B cell (primary cell): Measurements from ENCODE around the gene ARHGAP15. TPM values are rescaled to one million over a fixed set of nuclear protein-coding genes. Genes with fewer than 3 reads are reported as not detected.

Source experiments
- ATAC-seq: fragments of 200-7000 bp; cut with Tn5 transposase; one replicate; pipeline ENCODE4 v1.10.0; 2021; ENCODE audit warnings: low read depth, mild to moderate bottlenecking, moderate number of reproducible peaks, moderate library complexity
- CTCF ChIA-PET: fragments of 350-600 bp; sonication (Branson Sonifier 250); formaldehyde crosslinking; loops from one replicate; lab custom pipeline; 2021; ENCODE audit warnings: antibody characterized with exemption, inconsistent platforms; lab: Charles Lee
- POLR2A ChIA-PET: fragments of 350-600 bp; sonication (Branson Sonifier 250); formaldehyde crosslinking; loops from one replicate; lab custom pipeline; 2021; ENCODE audit warnings: antibody characterized with exemption; lab: Charles Lee
- DNase-seq: peaks from one replicate; pipeline ENCODE4 v3.0.0; 2013
- H2AFZ ChIP-seq: 2 replicates; pipeline ENCODE4 v1.6.1; 2012; ENCODE audit warnings: mild to moderate bottlenecking, low read depth, low read length; ENCODE audit not compliant: insufficient read depth, poor library complexity, severe bottlenecking
- H3K27ac ChIP-seq, 2 donors: 1 replicate in 1 of 2; 2 replicates in 1 of 2; pipeline ENCODE4 v1.5.1; 2012 to 2013; ENCODE audit warnings: low read length in 2 of 2, mild to moderate bottlenecking in 2 of 2, moderate library complexity in 1 of 2
- H3K27me3 ChIP-seq, 4 experiments: fragments of 200-600 bp in 1 of 4; sonication (generic) in 1 of 4; replicated peaks in 1 of 4; 1 replicate in 2 of 4; 2 replicates in 2 of 4; pipeline versions ENCODE4 v1.6.1 to v1.7.0; 2013 to 2016; ENCODE audit warnings: low read length in 3 of 4, mild to moderate bottlenecking in 2 of 4, mixed read lengths in 1 of 4, moderate library complexity in 1 of 4; ENCODE audit not compliant: insufficient read depth in 4 of 4, control insufficient read depth in 3 of 4; ENCODE audit errors: control extremely low read depth in 1 of 4
- H3K36me3 ChIP-seq, 2 experiments: replicated peaks in 1 of 2; 1 replicate in 1 of 2; 2 replicates in 1 of 2; pipeline versions ENCODE4 v1.6.1 to v1.7.1; 2013; ENCODE audit warnings: low read length in 1 of 2; ENCODE audit not compliant: insufficient read depth in 2 of 2, control insufficient read depth in 1 of 2; ENCODE audit errors: control extremely low read depth in 1 of 2, extremely low read depth in 1 of 2
- H3K4me1 ChIP-seq, 2 donors: fragments of 200-600 bp in 1 of 2; sonication (generic) in 1 of 2; 1 replicate in 1 of 2; 2 replicates in 1 of 2; pipeline versions ENCODE4 v1.5.1 to v1.6.1; 2013 to 2017; ENCODE audit warnings: low read length in 2 of 2; ENCODE audit not compliant: control insufficient read depth in 2 of 2, insufficient read depth in 2 of 2
- H3K4me2 ChIP-seq: replicated peaks from 2 replicates; pipeline ENCODE3; 2012; ENCODE audit warnings: mild to moderate bottlenecking, low read depth, low read length; ENCODE audit not compliant: poor library complexity, severe bottlenecking
- H3K4me3 ChIP-seq, 5 experiments: fragments of 200-600 bp in 1 of 5; sonication (generic) in 1 of 5; 1 replicate in 3 of 5; 2 replicates in 2 of 5; pipeline versions ENCODE4 v1.5.1 to v1.7.0; 2011 to 2016; ENCODE audit warnings: low read length in 4 of 5, mild to moderate bottlenecking in 4 of 5, low read depth in 2 of 5, control low read depth in 1 of 5, moderate library complexity in 1 of 5; ENCODE audit not compliant: insufficient read depth in 1 of 5; ENCODE audit errors: control extremely low read depth in 1 of 5, extremely low read depth in 1 of 5
- H3K79me2 ChIP-seq: fragments of 200-600 bp; sonication (generic); one replicate; pipeline ENCODE4 v1.6.0; 2016; ENCODE audit warnings: low read length; ENCODE audit not compliant: control insufficient read depth, insufficient read depth
- H3K9ac ChIP-seq: fragments of 200-600 bp; sonication (generic); 2 replicates; pipeline ENCODE4 v1.6.1; 2017; ENCODE audit warnings: mild to moderate bottlenecking, low read length, moderate library complexity
- H3K9me3 ChIP-seq, 3 donors: one replicate each; pipeline versions ENCODE4 v1.6.1 to v1.7.1; 2013; ENCODE audit warnings: low read length in 2 of 3; ENCODE audit not compliant: control insufficient read depth in 2 of 3, insufficient read depth in 1 of 3; ENCODE audit errors: control extremely low read depth in 1 of 3
- H4K20me1 ChIP-seq: 2 replicates; pipeline ENCODE4 v1.6.0; 2012; ENCODE audit warnings: mild to moderate bottlenecking, low read length; ENCODE audit not compliant: insufficient read depth, control insufficient read depth, poor library complexity, severe bottlenecking
- H3K27ac Mint-ChIP-seq: one replicate; pipeline ENCODE4 v1.8.0; 2021; ENCODE audit warnings: mixed read lengths
- H3K27me3 Mint-ChIP-seq: one replicate; pipeline ENCODE4 v1.8.0; 2021; ENCODE audit warnings: mixed read lengths
- H3K4me1 Mint-ChIP-seq: one replicate; pipeline ENCODE4 v1.8.0; 2021; ENCODE audit warnings: mixed read lengths
- H3K4me3 Mint-ChIP-seq: one replicate; pipeline ENCODE4 v1.8.0; 2021; ENCODE audit warnings: mixed read lengths
- H3K9me3 Mint-ChIP-seq: one replicate; pipeline ENCODE4 v1.8.0; 2022; ENCODE audit warnings: mixed read lengths; ENCODE audit not compliant: insufficient read depth
- CTCF ChIP-seq: fragments of 200-600 bp; IDR thresholded peaks from one replicate; pipeline ENCODE4 v1.8.0; 2022; ENCODE audit warnings: antibody characterized with exemption, mild to moderate bottlenecking
- EZH2 ChIP-seq: IDR thresholded peaks from 2 replicates; pipeline ENCODE4 v1.6.1; 2012; ENCODE audit warnings: borderline replicate concordance, low read depth, mild to moderate bottlenecking, moderate library complexity, low read length; ENCODE audit not compliant: insufficient read depth, poor library complexity, severe bottlenecking
- WGBS: methylation state at CpG from one replicate; pipeline ENCODE4 v1.1.5; 2013; ENCODE audit warnings: missing lambda C conversion rate; ENCODE audit not compliant: insufficient coverage; 5-methylcytosine and 5-hydroxymethylcytosine counted together
- intact Hi-C: fragments of 100-400 bp; cut with micrococcal nuclease; formaldehyde crosslinking; loops from one replicate; pipeline ENCODE4 v1.10.0; 2022
- polyA plus RNA-seq: library from polyadenylated mRNA; depleted of rRNA; stranded (reverse); fragments of >200 nt; gene quantifications from 2 replicates; pipeline ENCODE4 v1.2.3, GENCODE V29; 2012
- total RNA-seq, 2 donors: library from RNA; stranded (reverse); fragments of 120-200 nt in 1 of 2; gene quantifications; 1 replicate in 1 of 2; 2 replicates in 1 of 2; pipeline versions ENCODE4 v1.2.3 to v1.2.4, GENCODE V29; 2013 to 2022

ARHGAP15 gene
- total and polyA plus RNA-seq, 2 donors (not counting 1 experiment from before 2014, with no cell fraction given) = 58.6 to 187 TPM

- TF ChIP-seq EZH2 = no peak
- no peak for TF ChIP-seq CTCF
- H3K27ac Mint-ChIP-seq = no peak overlapping the region
- Histone ChIP-seq H3K9me3 (no peaks in the 10 kb centered on the region), H3K27me3 (no peaks in the 10 kb centered on the region), H3K4me1 (no peaks in the 10 kb centered on the region), H4K20me1 (peaks cover 3% of the 10 kb centered on the region), H3K27ac (no peak overlapping the region), H3K4me2 (no peak overlapping the region), H3K36me3 (peaks cover 0 to 3% of the 10 kb centered on the region in 2 experiments), H3K79me2 (no peaks in the 10 kb centered on the region), H2AFZ (no peak overlapping the region), H3K9ac (no peak overlapping the region), H3K4me3 (no peak overlapping the region)
- no peaks in the 10 kb centered on the region for H3K27me3 Mint-ChIP-seq
- no peaks in the 10 kb centered on the region for H3K9me3 Mint-ChIP-seq
- CTCF ChIA-PET = no interaction called here
- no peak for ATAC-seq
- POLR2A ChIA-PET = no interaction called here
- DNase-seq = no peak
- intact Hi-C loops = no loop called here
- peaks cover 7% of the 10 kb centered on the region for H3K4me1 Mint-ChIP-seq
- no peak overlapping the region for H3K4me3 Mint-ChIP-seq
Measured at GRCh38 chr2:143463719-143464118, 334.5 kb downstream of the ARHGAP15 start.

GRCh38 chr2:143466391-143466790, 337.2 kb downstream of the ARHGAP15 start:
- DNase-seq (no peak), ATAC-seq (no peak)
- ChIA-PET POLR2A (no interaction called here), CTCF (no interaction called here)
- H2AFZ ChIP-seq = no peak overlapping the region
- H3K9ac ChIP-seq = no peak overlapping the region
- H3K79me2 ChIP-seq = no peaks in the 10 kb centered on the region
- no peaks in the 10 kb centered on the region for H4K20me1 ChIP-seq
- no peak for TF ChIP-seq EZH2
- no peak for TF ChIP-seq CTCF
- H3K9me3 ChIP-seq = no peaks in the 10 kb centered on the region
- no peaks in the 10 kb centered on the region for H3K4me1 ChIP-seq
- peaks cover 7% of the 10 kb centered on the region for H3K4me1 Mint-ChIP-seq
- no peaks in the 10 kb centered on the region for H3K27me3 ChIP-seq
- H3K27me3 Mint-ChIP-seq = no peaks in the 10 kb centered on the region
- no peak overlapping the region for H3K27ac ChIP-seq
- H3K27ac Mint-ChIP-seq = no peak overlapping the region
- no CpG with 5 or more reads among the region's 1 CpG for WGBS
- no peak overlapping the region for H3K4me3 ChIP-seq
- peaks cover 0 to 5% of the 10 kb centered on the region in 2 experiments for H3K36me3 ChIP-seq
- no peak overlapping the region for H3K4me3 Mint-ChIP-seq
- H3K4me2 ChIP-seq = no peak overlapping the region
- no peaks in the 10 kb centered on the region for H3K9me3 Mint-ChIP-seq
- intact Hi-C loops = no loop called here
